Non-pigmented ciliary epithelial cell (primary cell): ENCODE data around the gene IL17D.
"Not testable (repeated sequence)": the region's sequence is repeated elsewhere in the genome, so short reads cannot be mapped to it uniquely, and the experiment has no call there.

ENCODE experiments used
- DNase-seq: peaks from one replicate; pipeline ENCODE4 v3.0.0-alpha.2; 2010; ENCODE audit warnings: low read depth

Gene IL17D

GRCh38 chr13:20702915-20703779 lies at the start of gene IL17D:
Gene IL17D (plus strand): TSS chr13:20703699. CDS start chr13:20704002, 303 bp downstream.
- no peak for DNase-seq

- DNase-seq, result peak; percentile 15
These were observed 49.3 kb upstream of the IL17D start for GRCh38 chr13:20654156-20654555.

- DNase-seq, result no peak
These were observed 45.0 kb upstream of the IL17D start for GRCh38 chr13:20658451-20659040.

GRCh38 chr13:20664351-20664750 lies 39.1 kb upstream of the IL17D start:
- no peak for DNase-seq

GRCh38 chr13:20666948-20667347 lies 36.6 kb upstream of the IL17D start:
- no peak for DNase-seq

- DNase-seq, result no peak
These were observed 35.6 kb upstream of the IL17D start for GRCh38 chr13:20667857-20668437.

- DNase-seq, result no peak
These were observed 34.3 kb upstream of the IL17D start for GRCh38 chr13:20669162-20669561.

- no peak for DNase-seq
These were observed 31.7 kb upstream of the IL17D start for GRCh38 chr13:20671789-20672188.

GRCh38 chr13:20672772-20673171 lies 30.7 kb upstream of the IL17D start:
- DNase-seq, result no peak

GRCh38 chr13:20673715-20674114 lies 29.8 kb upstream of the IL17D start:
- DNase-seq, result no peak

GRCh38 chr13:20676213-20676612 lies 27.3 kb upstream of the IL17D start:
- DNase-seq, result no peak

- DNase-seq, result not testable (repeated sequence)
These were observed 24.9 kb upstream of the IL17D start for GRCh38 chr13:20678606-20679005.

- DNase-seq, result no peak
These were observed 23.6 kb upstream of the IL17D start for GRCh38 chr13:20679879-20680278.

GRCh38 chr13:20680416-20681080 lies 23.0 kb upstream of the IL17D start:
- no peak for DNase-seq

GRCh38 chr13:20681481-20681880 lies 22.0 kb upstream of the IL17D start:
- DNase-seq, result peak; percentile 55

- DNase-seq, result no peak
These were observed 21.4 kb upstream of the IL17D start for GRCh38 chr13:20682061-20682460.

GRCh38 chr13:20684041-20684440 lies 19.5 kb upstream of the IL17D start:
- no peak for DNase-seq

GRCh38 chr13:20684546-20684945 lies 19.0 kb upstream of the IL17D start:
- DNase-seq, result no peak

- no peak for DNase-seq
These were observed 18.4 kb upstream of the IL17D start for GRCh38 chr13:20685092-20685491.

- DNase-seq, result no peak
These were observed 17.3 kb upstream of the IL17D start for GRCh38 chr13:20686167-20686566.

- DNase-seq, result no peak
These were observed 16.5 kb upstream of the IL17D start for GRCh38 chr13:20686863-20687579.

GRCh38 chr13:20689291-20689690 lies 14.2 kb upstream of the IL17D start:
- no peak for DNase-seq
